Smooth muscle cell of the brain vasculature (primary cell): Measurements from ENCODE around the gene RAP1GAP.
"Not testable (repeated sequence)": the region's sequence is repeated elsewhere in the genome, so short reads cannot be mapped to it uniquely, and the experiment has no call there.

Experiments used
- DNase-seq: peaks from one replicate; pipeline ENCODE4 v3.0.0-alpha.2; 2012; ENCODE audit warnings: low read depth, low spot score

The RAP1GAP gene

DNA sequence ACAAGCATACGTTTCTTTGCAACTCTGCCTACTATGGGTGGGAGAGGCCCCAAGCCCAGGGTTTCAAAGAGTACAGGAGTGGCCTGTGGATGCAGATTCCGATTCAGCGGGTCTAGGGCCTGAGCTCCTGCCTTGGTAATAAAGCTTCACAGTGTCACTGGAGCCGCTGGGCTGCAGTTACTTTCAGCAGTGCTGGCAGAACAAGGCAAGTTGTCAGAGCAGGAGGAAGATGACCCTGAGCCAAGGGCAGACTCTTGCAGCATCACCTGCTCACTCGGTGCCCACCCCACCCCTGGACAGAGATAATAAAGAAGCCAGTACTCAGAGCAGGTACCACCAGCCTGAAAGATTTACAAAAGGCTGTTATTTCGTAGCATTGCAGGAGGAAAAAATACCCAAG, 8.0 kb upstream of the RAP1GAP start:
- DNase-seq: no peak

DNA sequence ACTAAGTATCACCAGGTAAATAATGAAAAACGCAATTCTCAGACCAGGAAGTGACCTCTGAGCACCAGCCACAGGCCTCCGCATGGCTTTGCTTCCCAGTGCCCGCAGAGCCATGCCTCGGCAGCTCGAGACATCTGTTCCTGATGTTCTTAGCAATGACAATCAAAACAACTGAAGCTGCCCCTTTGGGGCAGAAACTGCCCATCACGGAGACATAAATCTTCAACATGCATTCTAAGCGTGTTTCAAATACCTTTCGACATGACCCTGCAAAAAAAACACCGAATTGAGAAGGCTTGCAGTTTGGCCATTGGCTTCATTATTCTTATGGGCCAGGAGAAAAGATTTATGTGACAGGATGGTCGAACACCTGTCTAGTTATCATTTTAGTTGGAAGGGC, 5.8 kb upstream of the RAP1GAP start:
- no peak for DNase-seq

DNA sequence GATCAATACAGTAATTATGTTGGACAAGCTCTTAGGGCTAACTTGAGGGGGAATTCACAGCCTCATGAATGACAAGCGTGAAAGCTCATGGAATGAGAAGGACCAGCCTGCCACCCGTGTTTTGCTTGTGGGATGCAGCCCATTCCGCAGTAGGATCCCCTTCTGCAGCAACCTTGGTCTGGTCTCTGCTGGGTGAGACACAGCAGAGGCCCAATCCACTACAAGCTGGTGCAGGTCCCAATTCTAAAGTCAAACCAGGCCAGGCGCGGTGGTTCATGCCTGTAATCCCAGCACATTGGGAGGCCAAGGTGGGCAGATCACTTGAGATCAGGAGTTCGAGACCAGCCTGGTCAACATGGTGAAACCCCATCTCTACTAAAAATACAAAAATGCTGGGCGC, 4.7 kb upstream of the RAP1GAP start:
- DNase-seq: not testable (repeated sequence)

DNA sequence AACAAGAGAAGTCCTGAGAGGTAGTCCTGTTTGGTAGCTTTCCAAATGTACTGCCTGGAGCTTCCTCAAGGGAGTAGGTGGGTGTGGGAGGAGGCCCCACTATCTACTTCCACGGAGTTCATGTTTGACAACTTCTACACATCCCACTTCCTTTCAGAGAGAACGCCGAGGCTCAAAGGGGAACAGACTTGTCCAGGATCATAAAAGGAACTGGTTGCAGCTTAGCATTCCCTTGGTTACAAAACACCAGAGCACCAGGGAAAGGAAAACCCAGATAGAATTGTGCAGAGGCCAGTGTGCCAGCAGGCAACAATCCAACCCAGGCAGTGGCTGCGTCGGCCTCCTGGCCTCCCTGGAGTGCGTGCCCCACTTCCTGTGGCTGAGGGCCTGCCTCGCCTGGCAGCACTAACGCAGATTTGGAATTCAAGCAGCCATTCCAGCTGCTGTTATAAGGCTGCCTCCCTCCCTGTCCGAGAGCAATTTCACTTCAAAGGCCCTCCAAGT, 4.2 kb upstream of the RAP1GAP start:
- DNase-seq: peak; percentile 10

DNA sequence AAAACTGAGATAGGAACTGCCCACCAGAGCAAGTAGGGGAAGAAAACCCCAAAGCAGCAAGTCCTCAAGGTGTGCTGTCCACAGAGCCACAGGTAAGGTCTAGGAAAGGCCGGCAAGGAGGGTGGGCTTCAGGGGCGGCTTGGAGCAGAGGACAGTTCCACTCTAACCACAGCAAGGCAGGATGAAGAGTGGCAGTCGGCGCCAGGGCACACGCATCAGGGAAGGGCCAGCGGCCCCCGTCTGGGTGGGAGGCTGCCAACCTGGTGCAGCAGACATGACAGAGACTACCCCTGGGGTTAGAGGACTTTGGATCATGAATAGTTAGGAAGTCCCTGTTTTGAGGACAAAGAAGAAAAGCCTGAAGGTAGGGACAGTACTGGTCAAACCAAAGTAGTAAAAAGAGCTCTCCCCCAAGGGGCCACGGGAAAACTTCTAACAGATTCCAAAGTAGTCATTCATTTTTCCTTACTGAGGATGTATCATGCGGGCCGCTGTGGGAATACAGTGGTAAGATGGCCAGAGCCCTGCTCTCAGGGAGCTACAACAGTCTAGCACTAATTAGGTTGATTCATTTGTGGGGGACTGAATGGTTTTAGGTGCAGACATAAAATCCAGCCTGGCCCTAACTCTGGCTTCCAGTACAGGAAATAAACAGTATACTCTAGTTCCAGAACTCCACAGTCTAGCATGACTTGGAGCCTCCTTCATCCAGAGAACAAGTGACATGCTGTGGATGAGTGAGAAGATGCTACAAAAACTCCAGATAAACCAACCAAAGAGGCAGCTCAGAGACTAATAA, 3.5 kb upstream of the RAP1GAP start:
- DNase-seq: no peak

DNA sequence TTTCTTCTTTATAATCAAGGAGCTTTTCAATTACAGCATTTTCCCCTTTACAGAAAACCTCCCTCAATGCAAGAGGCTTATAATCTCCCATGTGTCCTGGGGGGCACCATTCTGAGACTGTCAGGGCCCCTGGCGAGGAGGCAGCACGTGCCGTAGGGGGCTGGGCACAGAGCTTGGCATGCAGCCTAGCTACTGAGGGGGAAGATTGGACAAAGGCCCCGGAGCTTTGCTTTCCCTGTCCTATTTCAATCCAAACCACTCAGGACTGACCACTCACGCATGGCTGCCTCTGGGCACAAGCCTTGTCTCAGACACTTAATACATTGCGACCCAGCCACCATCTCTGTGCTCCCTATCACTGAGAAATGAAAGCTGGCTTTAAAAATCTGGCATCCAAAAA, 2.8 kb upstream of the RAP1GAP start:
- no peak for DNase-seq

DNA sequence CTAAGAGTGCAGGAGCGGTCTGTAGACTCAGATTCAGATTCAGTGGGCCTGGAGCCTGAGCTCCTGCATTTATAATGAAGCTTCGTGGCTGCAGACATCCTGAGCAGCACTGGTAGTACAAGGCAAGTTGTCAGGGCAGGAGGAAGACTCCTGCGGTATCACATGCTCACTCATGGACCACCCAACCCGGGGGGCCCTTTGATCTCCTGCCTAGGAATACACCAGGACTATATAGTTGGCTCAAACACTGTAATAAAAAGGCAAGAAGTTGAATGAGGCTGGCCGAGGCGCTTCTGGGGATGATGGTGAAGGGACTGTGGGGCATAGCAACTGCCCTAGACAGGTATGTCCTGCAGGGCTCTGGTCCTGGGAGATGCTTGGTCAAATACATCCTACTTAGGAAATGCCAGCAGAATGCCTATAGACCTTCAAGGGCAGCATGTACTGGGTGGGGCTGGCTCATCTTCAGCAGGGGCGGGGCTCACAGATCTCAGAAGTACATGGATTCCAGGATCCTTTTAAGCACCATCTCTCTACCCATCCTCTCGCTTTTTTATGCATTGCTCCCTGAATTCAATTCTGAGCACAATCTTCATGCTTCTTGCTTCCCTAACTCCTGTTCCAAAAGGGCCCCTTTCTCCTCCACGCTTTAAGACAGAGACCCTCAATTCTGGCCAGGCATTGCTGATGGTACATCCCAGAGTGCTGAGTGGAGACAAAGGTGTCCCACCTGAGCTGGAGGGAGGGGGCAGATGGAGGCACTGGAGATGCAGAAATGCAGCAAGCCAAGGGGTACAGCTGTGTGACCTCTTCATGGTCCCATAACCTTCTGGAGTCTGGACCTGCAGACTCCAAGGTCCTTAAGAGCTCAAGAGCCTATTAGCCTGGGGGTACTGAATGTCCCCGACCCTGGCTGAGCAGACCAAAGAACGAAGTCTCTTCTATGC, 2.1 kb upstream of the RAP1GAP start:
- DNase-seq: no peak

DNA sequence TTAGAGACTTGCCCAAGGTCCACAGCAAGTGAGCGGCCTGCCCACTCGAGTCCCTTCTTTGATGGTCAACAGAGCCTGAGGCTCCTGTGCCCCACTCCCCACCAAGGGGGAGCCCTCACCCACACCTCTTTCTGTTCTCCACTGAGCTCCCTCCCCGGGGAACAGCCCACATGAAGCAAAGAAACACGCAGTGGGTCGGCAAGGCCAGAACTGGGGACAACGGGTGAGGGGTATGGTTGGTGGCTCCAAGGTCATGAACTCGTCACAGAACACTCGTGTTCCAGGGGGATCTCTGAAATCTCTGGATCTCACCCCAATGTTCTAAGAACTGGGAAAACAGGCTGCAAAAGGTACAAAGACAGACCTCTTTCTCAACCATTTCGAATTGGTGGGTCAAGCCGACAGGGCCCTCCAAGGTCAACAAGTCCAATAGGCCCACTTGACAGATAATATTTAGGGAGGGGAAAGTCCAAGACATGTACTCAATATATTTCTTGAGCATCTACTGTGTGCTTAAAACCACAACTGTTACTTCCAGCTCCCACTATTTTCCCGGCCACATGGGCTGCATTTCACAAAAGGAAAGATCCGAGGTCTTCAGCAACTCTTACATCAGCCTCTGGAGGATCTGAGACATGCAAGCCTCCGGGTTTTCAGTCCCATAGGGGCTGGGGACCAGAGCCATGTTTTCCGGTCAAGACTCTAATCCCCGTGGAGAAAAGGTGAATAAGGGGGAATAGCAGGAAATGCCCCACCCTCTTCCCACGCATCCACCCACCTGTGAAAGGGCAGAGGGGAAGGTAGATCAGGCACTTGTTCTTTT, 1.1 kb upstream of the RAP1GAP start:
- no peak for DNase-seq

DNA sequence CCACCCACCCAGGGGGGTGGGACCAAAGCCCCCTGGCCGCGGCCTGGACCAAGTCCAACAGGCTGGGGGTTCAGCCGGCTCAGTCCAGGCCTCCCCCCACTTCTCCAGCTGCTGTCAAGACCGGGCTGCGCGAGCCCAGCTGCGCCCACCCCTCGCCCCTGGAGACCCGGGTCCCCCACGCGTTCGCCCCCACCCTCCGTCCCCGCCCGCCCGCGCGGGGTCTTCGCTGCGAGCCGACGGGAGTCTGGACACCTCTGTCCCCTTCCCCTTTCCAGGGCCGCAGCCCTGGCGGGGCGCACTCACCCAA, 253 bp downstream of the RAP1GAP start:
- DNase-seq: no peak

DNA sequence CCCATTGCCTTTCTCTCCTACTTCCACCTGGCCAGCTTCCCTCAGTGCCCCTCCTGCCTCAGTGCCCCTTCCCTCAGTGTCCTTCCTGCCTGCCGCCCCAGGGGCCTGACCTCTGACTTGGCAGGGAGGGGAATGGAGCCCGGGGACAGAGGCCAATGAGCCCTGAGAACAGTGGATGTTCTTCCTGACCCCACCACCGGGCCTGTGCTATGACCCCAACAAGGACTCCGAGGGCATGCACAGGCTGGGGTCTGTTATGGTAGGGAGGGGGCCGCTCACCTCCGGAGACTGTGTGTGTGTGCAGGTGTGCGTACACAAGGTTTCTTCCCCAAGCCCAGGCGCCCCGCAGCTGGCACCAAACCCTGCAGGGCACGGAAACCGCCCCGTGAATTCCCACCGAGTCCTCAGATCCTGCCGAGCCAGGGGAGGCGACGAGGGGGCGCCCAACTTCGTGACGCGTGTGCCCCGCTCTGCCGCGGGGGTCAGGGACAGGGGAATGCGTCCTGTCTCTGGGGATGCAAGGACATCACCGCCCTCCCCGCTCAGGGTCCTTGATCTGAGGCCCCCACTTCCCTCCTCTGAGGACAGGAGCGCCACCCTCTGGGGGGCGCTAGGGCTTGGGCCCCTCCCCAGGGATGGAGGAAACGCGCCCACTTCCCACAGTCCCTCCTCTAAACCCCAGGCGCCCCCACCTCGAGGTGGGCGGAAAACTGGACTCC, 766 bp downstream of the RAP1GAP start:
- DNase-seq: no peak

DNA sequence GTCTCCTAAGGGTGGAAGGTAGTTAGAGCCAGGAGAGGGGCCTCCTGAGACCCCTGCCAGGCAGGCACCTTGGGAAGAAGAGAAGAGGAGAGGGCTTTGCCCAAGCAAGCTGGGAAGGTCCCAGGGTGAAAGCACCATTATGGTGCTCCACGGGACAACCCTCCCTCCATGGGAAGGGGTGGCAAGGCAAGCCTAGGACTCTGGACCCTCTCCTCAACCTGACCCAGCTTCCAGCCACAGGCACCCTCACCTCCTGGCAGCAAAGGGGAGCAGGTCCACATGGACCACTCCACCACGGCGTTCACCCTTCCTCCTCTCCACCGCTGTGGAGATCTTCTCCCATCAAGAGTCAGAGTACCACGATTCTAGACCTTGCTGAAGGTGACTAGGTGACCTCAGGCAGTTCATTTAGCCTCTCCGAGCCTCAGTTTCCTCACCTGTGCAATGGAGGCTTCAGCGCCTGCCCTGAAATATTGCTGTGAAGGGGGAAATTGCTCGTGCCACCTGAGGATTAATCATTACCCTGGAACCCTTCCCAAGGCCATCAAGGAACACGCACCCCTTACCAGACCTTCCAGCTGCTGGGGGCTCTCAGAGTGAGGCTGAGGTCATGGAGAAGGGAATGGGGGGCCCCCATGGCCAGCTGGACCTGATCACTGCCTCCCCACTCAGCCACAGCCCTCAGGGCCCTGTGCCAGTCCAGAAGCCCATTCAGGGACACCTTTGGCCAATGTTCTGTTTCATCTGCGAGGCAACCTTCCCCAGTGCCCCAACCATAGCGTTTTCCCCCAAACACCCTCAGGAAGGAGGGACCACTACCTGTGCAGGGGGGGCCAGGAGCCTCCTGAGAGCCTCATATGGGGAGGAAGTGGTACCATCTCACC, 1.6 kb downstream of the RAP1GAP start:
- DNase-seq: no peak

DNA sequence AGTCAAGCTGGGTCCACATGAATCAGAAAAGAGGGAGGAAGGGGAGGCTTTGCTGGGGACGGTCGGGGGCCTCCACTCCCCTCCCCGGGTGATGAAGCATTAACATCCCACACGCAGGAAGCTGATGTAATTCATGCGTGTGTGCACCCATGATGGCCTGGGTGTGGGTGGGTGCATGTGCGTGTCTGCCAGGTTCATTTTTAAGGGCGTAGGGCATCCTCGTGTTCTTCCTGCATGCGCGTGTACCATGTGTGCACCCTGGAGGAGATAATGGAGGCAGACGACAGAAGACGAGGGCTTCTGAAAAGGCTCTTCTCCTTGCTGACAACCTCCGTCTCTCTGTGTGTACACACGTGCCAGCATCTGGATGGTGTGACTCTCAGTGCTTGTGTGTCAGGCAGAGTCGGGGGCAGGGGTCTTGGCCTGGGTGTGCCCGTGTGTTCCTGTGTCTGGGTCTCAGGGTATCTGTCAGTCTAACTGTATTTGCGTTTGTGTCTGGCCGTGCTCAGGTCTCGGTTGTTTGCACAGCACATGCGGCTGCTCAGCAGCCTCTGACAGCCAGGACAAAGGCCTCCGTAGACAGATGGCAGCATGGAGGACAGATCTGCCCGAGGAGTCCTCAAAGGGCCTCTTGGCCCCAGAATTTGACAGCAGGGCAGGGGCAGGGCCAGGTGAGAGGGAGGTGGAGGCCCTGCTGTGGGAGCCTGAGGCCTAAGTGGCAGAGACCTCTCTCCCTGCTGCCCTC, 2.4 kb downstream of the RAP1GAP start:
- DNase-seq: no peak

DNA sequence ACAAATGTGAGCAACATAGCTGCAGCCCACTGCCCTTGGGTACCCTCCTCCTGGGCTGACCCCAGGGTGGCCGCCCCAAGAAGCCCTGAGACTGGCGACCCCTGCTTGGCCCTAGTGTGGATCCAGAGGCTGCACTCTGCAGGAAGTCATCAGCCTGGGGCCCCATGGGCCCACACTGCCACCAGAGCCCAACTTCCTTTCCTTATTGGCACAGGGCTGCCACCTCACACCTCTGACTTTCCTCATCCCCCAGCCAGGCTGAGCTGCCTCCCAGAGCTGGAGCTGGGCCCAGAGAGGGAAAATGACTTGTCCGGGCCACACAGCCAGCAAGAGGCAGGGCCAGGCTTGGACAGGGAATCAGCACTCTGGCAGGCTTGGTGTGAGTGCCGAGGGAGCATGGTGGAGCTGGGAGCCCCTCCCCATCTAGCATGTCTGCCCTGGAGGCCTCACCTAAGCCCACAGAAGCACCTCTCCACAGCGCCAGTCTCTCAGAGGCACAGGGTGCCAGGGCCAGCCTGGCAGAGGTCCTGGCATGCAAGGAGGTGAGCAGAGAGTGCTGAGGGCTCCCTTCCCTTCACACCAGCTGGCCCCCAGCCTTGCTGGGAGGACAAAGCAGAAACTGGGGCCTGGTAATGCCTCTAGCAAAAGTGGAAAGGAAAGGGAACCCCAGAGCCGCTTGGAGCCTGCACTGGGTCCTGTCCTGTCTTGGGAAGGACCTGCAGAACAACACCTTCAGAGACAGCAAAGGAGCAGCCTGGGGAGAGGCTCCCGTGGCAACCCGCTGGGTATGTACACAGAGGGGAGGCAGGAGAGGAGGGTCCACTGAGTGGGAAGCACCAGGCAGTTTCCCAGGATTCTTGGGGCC, 3.2 kb downstream of the RAP1GAP start:
- DNase-seq: no peak

DNA sequence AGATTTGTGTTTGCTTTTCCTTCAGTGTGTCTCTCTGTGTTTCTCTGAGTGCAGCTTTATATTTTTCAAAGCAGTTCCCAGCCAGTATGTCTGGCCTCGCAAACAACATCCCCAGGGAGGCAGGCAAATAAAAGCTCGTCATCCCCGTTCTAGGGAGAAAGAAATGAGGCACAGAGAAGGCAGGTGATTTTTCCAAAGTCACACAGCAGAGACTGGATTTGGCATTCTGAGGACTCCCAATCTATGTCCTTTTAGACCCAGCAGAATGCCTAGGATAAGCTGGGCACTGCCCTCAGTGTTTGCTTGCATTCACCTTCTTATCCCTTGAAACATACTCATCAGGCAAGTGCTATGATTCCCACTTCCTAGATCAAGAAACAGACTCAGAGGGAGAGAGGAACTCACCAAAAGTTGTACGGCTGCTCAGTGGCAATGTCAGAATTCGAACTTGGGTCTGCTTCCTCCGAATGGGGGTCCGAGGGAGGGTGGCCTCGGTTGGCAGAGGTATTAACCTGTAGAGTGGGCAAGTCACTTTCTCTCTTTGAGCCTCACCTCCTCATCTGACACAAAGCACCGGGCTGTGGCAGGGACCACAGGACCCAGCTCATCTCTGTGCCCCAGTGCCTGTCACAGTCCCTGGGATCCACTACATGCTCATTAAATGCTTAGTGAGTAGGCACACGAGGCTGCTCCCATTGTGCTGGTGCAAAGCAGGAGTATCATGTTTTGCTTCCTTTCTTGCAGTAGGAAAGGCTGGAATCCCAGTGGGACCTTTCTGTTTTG, 4.2 kb downstream of the RAP1GAP start:
- DNase-seq: no peak

DNA sequence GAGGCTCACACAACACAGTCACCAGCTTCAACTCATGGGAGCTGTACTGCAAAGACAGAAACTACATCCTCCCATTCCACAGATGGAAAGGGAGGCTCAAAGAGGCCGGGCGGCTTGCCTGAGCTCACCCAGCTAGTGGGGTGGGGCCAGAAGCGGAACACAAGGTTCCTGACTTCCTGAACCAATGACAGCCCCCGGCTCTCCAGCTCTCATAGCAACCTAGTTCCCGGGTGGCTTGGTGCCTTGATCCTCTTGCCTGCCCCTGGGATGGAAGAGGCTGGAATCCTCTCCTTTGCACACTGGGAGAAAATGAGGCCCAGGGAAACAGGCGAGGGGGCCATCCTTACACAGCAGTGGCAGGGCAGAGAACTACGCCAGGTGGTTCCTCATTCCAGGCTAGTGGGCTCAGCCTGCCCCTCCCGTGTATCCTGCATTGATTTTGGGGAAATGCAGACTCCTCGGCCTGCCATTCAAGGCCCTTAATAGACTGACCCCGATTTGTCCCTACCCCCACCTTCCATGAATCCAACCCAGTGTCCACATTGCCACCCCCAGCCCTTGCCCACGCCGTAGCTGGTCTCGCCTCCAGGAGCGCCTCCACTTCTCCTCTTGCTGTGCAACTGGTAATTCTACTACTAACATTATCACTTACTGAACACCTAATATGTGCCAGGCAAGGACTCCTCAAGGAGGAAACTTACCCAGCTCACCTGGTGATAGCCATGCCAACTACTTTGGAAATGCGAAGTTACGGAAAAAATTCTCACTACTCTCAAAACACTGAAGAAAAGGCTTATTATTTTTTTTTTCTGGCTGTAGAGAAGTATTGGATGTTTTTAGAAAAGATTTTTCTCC, 5.0 kb downstream of the RAP1GAP start:
- DNase-seq: no peak

DNA sequence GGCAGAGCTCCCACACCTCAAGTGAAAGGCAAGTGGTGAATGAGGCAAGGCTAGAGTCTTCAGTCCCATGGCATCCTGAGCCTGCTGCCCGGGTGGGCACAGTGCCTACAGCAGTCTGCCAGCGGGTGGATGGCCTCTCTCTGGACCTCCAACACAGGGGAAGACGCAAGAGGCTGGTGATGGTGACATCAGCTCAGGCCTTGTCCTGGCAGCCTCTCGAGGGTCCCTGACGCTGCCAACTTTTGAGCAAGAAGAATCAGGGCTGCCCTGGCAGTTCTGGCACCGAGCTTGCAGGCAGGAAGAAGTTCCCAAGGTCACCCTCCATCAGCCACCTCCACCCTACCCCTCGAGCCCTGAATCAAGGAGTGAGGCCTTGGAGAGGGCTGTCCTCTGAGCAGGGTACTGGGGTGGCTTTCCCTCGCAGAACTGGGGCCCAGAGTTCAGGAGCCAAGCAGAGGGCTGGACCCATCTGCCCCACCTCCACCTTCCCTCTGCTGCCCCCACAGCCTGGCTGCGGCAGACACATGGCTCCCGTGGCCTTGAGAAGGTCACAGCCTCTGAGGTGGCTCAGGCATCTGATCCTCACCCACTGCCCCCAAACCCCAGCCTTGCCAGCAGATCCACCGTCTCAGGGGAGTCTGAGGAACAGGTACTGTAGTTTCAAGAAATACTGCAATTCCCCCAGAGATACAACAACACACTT, 5.8 kb downstream of the RAP1GAP start:
- no peak for DNase-seq
